HG02610 (cell line): Measurements from ENCODE around the gene CST4.
"Not testable (repeated sequence)": the region's sequence is repeated elsewhere in the genome, so short reads cannot be mapped to it uniquely, and the experiment has no call there.

ENCODE experiments used
- ATAC-seq: cut with Tn5 transposase; IDR thresholded peaks from one replicate; pipeline ENCODE4 v1.9.1; 2021; ENCODE audit warnings: mild to moderate bottlenecking, moderate library complexity; ENCODE audit not compliant: unreplicated experiment

CST4 gene

GRCh38 chr20:23689399-23689690 is 507 bp upstream of the CST4 start:
- no peak for ATAC-seq

GRCh38 chr20:23687986-23688385 is 852 bp downstream of the CST4 start:
- ATAC-seq, result no peak

GRCh38 chr20:23686046-23686750 is 2.6 kb downstream of the CST4 start:
- ATAC-seq, result no peak

GRCh38 chr20:23685529-23685896 is 3.3 kb downstream of the CST4 start:
- not testable (repeated sequence) for ATAC-seq

- ATAC-seq, result no peak
Observed at GRCh38 chr20:23684261-23684660, 4.6 kb downstream of the CST4 start.

- ATAC-seq, result no peak
Observed at GRCh38 chr20:23683807-23684206, 5.0 kb downstream of the CST4 start.

GRCh38 chr20:23683281-23683680 is 5.6 kb downstream of the CST4 start:
- no peak for ATAC-seq

- no peak for ATAC-seq
Observed at GRCh38 chr20:23680146-23680545, 8.7 kb downstream of the CST4 start.

GRCh38 chr20:23679133-23680092 is 9.4 kb downstream of the CST4 start:
- no peak for ATAC-seq

- ATAC-seq, result no peak
Observed at GRCh38 chr20:23673209-23673608, 15.6 kb downstream of the CST4 start.

GRCh38 chr20:23672158-23672557 is 16.7 kb downstream of the CST4 start:
- no peak for ATAC-seq

GRCh38 chr20:23671479-23671878 is 17.4 kb downstream of the CST4 start:
- no peak for ATAC-seq

GRCh38 chr20:23670361-23670760 is 18.5 kb downstream of the CST4 start:
- no peak for ATAC-seq

GRCh38 chr20:23669866-23670265 is 19.0 kb downstream of the CST4 start:
- no peak for ATAC-seq

- no peak for ATAC-seq
Observed at GRCh38 chr20:23669327-23669726, 19.5 kb downstream of the CST4 start.

- ATAC-seq, result peak; percentile 45
Observed at GRCh38 chr20:23668477-23668951, 20.3 kb downstream of the CST4 start.

- ATAC-seq, result no peak
Observed at GRCh38 chr20:23667666-23668065, 21.2 kb downstream of the CST4 start.

- ATAC-seq, result no peak
Observed at GRCh38 chr20:23666698-23667097, 22.1 kb downstream of the CST4 start.

GRCh38 chr20:23666189-23666588 is 22.6 kb downstream of the CST4 start:
- no peak for ATAC-seq

GRCh38 chr20:23664954-23665353 is 23.9 kb downstream of the CST4 start:
- ATAC-seq, result no peak

GRCh38 chr20:23664046-23664445 is 24.8 kb downstream of the CST4 start:
- not testable (repeated sequence) for ATAC-seq

GRCh38 chr20:23663180-23663579 is 25.7 kb downstream of the CST4 start:
- ATAC-seq, result no peak
